GM12891 (cell line): ENCODE data around the gene CCSER1.

Experiments
- POLR2A ChIP-seq: IDR thresholded peaks from 2 replicates; pipeline ENCODE4 v1.6.1; 2011; ENCODE audit warnings: low read depth, low read length, control low read depth
- TAF1 ChIP-seq: IDR thresholded peaks from 2 replicates; pipeline ENCODE4 v1.6.1; 2011; ENCODE audit warnings: low read depth, low read length, control low read depth

- TF ChIP-seq TAF1 (no peak), POLR2A (no peak)
Measured at GRCh38 chr4:90187148-90187884, 60.1 kb downstream of the CCSER1 start.
